K562 (cell line): ENCODE data around the gene SSU72. TPM values are rescaled to one million over a fixed set of nuclear protein-coding genes. Genes with fewer than 3 reads are reported as not detected.

Source experiments
- ELF4 ChIP-seq: fragments of 450-650 bp; formaldehyde crosslinking; IDR thresholded peaks from 2 replicates; pipeline ENCODE4 v1.4.0; 2022; ENCODE audit warnings: missing genetic modification characterization
- EP400 ChIP-seq: fragments of 450-650 bp; IDR thresholded peaks from 2 replicates; pipeline ENCODE4 v1.6.1; 2017; ENCODE audit warnings: antibody characterized with exemption, mild to moderate bottlenecking, moderate library complexity
- ETV1 ChIP-seq: fragments of 450-650 bp; conservative IDR thresholded peaks from 2 replicates; pipeline ENCODE4 v1.6.1; 2016; ENCODE audit warnings: missing genetic modification characterization, control low read depth, low read depth, missing compliant biosample characterization
- FOXP1 ChIP-seq: sonication (generic); formaldehyde crosslinking; IDR thresholded peaks from 2 replicates; pipeline ENCODE4 v1.8.0; 2022; ENCODE audit warnings: mild to moderate bottlenecking, missing genetic modification reagents
- JUN ChIP-seq, 2 experiments: sonication (generic) in 1 of 2; formaldehyde crosslinking in 1 of 2; IDR thresholded peaks; 2 replicates each; pipeline versions ENCODE4 v1.6.1 to v1.8.0; 2012 to 2022; ENCODE audit warnings: borderline replicate concordance in 2 of 2, mild to moderate bottlenecking in 2 of 2, improper control_type of control experiment in 1 of 2, low read depth in 1 of 2, low read length in 1 of 2, missing genetic modification reagents in 1 of 2
- NFRKB ChIP-seq: fragments of 450-650 bp; IDR thresholded peaks from 2 replicates; pipeline ENCODE4 v1.6.1; 2016; ENCODE audit warnings: low read depth
- PHB ChIP-seq: fragments of 250-450 bp; sonication (Bioruptor Pico); IDR thresholded peaks from 2 replicates; pipeline ENCODE4 v1.5.0; 2021
- SAP30 ChIP-seq: fragments of 200-600 bp; sonication (generic); IDR thresholded peaks from 2 replicates; pipeline ENCODE4 v1.6.1; 2012; ENCODE audit warnings: borderline replicate concordance, low read depth, mild to moderate bottlenecking, moderate library complexity, low read length, control low read depth, inconsistent platforms; ENCODE audit not compliant: insufficient read depth, poor library complexity, severe bottlenecking
- TEAD1 ChIP-seq, 2 experiments: fragments of 450-650 bp in 1 of 2; sonication (generic) in 1 of 2; formaldehyde crosslinking; IDR thresholded peaks; 2 replicates each; pipeline versions ENCODE4 v1.4.0 to v1.8.0; 2020 to 2022; ENCODE audit warnings: mild to moderate bottlenecking in 2 of 2, missing genetic modification reagents in 1 of 2
- YY1 ChIP-seq, 3 experiments: IDR thresholded peaks; 2 replicates each; pipeline ENCODE4 v1.6.1; 2011; ENCODE audit warnings: low read length in 2 of 3, mild to moderate bottlenecking in 2 of 3, moderate library complexity in 2 of 3, borderline replicate concordance in 1 of 3, control low read depth in 1 of 3, low read depth in 1 of 3; ENCODE audit not compliant: insufficient read depth in 3 of 3, insufficient replicate concordance in 2 of 3, control insufficient read depth in 1 of 3, insufficient read length in 1 of 3; ENCODE audit errors: extremely low read depth in 1 of 3
- ZNF146 ChIP-seq: IDR thresholded peaks from one replicate; pipeline ENCODE4 v1.6.1; 2018; ENCODE audit warnings: missing compliant biosample characterization; ENCODE audit not compliant: unreplicated experiment
- ZNF583 ChIP-seq: fragments of 250-450 bp; sonication (Bioruptor Pico); IDR thresholded peaks from 2 replicates; pipeline ENCODE4 v1.4.0; 2020
- polyA plus RNA-seq, 8 experiments: library from polyadenylated mRNA; depleted of rRNA in 4 of 8; stranded (reverse) in 5 of 8; unstranded in 3 of 8; fragments of >200 nt; fragmentation: Nextera tagmentation in 2 of 8; fragmentation: Illumina TruSeq in 1 of 8; extraction: Ambion mirVana in 2 of 8; extraction: Trizol in 1 of 8; gene quantifications; 2 replicates each; pipeline versions ENCODE4 v1.2.1 to v1.2.3, GENCODE V29; 2011 to 2014; ENCODE audit warnings: inconsistent platforms in 1 of 8, missing spikeins in 1 of 8
- total RNA-seq, 7 experiments: library from RNA; depleted of rRNA in 6 of 7; stranded (reverse); fragments of >200 nt in 6 of 7; fragmentation: Illumina TruSeq in 2 of 7; extraction: Trizol in 2 of 7; gene quantifications; 2 replicates each; pipeline versions ENCODE4 v1.2.1 to v1.2.3, GENCODE V29; 2011 to 2021; ENCODE audit warnings: low replicate concordance in 1 of 7
- TF ChIP-seq, protein P1 (sequence below): sonication (generic); formaldehyde crosslinking; IDR thresholded peaks from 2 replicates; pipeline ENCODE4 v1.8.1; 2022; ENCODE audit warnings: missing genetic modification reagents
- TF ChIP-seq, protein P2 (sequence below): sonication (generic); formaldehyde crosslinking; IDR thresholded peaks from 2 replicates; pipeline ENCODE4 v1.8.0; 2023; ENCODE audit warnings: missing genetic modification reagents, mild to moderate bottlenecking, borderline replicate concordance
- TF ChIP-seq, protein P3 (sequence below), 2 experiments: fragments of 450-650 bp; conservative IDR thresholded peaks; 2 replicates each; pipeline ENCODE4 v1.6.1; 2017; ENCODE audit warnings: mild to moderate bottlenecking in 2 of 2, moderate library complexity in 2 of 2

Gene SSU72
- total and polyA plus RNA-seq, 9 of the 15 experiments (the other 6 are each of a cell fraction or from before 2014, with no cell fraction given) = 70.8 to 201 (median 94.6) TPM

DNA sequence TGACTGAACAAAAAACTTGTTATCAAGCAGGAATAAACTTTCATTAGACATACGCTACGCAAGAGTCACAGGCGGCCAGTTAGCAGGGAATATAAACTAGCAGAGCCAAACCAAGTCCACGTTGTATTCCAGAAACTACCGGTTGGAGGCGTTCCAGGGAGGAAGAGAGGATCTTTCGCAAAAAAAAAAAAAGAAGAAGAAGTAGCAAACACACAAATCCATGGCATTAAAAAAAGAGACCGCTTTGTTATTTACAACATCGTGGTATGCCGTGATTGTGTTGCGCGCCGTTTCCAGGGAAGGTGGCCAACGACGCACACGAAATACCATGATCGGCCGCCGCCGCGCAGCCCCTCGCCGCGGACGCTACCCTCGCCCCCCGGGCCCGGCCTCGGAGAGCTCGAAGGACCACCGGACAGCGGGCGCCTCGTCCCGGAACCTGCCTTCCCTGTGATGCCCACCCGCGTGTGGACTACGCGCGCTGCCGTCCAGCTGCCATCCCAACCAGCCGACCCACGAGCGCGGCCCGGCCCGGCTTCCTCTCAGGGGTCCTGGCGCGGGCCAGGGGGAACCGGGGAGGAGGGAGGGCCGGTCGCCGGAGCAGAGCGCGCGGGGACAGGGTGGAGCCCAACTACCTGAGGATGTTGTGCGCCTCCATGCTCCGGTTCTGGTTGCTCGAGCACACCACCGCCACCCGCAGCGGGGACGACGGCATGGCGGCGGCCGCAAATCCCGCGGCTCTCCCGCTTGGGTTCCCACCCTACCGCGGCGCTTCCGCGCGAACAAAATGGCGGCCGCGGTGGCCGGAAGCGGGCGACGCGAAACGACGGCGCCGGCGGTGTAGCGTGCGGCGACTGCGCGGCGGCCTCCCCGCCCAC lies 581 bp downstream of the SSU72 start (continued):
- TF ChIP-seq, protein P1, sequence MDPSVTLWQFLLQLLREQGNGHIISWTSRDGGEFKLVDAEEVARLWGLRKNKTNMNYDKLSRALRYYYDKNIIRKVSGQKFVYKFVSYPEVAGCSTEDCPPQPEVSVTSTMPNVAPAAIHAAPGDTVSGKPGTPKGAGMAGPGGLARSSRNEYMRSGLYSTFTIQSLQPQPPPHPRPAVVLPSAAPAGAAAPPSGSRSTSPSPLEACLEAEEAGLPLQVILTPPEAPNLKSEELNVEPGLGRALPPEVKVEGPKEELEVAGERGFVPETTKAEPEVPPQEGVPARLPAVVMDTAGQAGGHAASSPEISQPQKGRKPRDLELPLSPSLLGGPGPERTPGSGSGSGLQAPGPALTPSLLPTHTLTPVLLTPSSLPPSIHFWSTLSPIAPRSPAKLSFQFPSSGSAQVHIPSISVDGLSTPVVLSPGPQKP (CRISPR knock-in tag) = peak; percentile 78; the same call in 1 of the 2 replicates
- peak; percentile 17 for TF ChIP-seq ZNF146
- TF ChIP-seq PHB (CRISPR knock-in tag) = peak; percentile 82; the same call in 1 of the 2 replicates
- TF ChIP-seq YY1 (IDR thresholded peaks at IDR 0.05; ENCODE audit: borderline replicate concordance in 1 of 3, control insufficient read depth in 1 of 3, extremely low read depth in 1 of 3, insufficient read depth in 3 of 3, insufficient read length in 1 of 3, insufficient replicate concordance in 2 of 3, low read depth in 1 of 3, low read length in 2 of 3) = peak; percentile 94 to 98 (median 96)
- TF ChIP-seq ETV1 (tag) = peak; percentile 33
- no peak for TF ChIP-seq JUN (IDR thresholded peaks at IDR 0.05; ENCODE audit: borderline replicate concordance, low read depth, low read length)
- TF ChIP-seq JUN (CRISPR knock-in tag; IDR thresholded peaks at IDR 0.05; ENCODE audit: borderline replicate concordance) = peak; percentile 62; the same call in 1 of the 2 replicates
- TF ChIP-seq EP400 = peak; percentile 85; the same call in 1 of the 2 replicates
- TF ChIP-seq ELF4 (CRISPR knock-in tag) = 0 out of 2 replicates have a peak, but pooled peaks have one; percentile 4
- peak in 1 of 2 experiments; percentile 30; a peak in 2 of 4 replicates for TF ChIP-seq TEAD1 (CRISPR knock-in tag; IDR thresholded peaks at IDR 0.05)
- TF ChIP-seq, protein P2, sequence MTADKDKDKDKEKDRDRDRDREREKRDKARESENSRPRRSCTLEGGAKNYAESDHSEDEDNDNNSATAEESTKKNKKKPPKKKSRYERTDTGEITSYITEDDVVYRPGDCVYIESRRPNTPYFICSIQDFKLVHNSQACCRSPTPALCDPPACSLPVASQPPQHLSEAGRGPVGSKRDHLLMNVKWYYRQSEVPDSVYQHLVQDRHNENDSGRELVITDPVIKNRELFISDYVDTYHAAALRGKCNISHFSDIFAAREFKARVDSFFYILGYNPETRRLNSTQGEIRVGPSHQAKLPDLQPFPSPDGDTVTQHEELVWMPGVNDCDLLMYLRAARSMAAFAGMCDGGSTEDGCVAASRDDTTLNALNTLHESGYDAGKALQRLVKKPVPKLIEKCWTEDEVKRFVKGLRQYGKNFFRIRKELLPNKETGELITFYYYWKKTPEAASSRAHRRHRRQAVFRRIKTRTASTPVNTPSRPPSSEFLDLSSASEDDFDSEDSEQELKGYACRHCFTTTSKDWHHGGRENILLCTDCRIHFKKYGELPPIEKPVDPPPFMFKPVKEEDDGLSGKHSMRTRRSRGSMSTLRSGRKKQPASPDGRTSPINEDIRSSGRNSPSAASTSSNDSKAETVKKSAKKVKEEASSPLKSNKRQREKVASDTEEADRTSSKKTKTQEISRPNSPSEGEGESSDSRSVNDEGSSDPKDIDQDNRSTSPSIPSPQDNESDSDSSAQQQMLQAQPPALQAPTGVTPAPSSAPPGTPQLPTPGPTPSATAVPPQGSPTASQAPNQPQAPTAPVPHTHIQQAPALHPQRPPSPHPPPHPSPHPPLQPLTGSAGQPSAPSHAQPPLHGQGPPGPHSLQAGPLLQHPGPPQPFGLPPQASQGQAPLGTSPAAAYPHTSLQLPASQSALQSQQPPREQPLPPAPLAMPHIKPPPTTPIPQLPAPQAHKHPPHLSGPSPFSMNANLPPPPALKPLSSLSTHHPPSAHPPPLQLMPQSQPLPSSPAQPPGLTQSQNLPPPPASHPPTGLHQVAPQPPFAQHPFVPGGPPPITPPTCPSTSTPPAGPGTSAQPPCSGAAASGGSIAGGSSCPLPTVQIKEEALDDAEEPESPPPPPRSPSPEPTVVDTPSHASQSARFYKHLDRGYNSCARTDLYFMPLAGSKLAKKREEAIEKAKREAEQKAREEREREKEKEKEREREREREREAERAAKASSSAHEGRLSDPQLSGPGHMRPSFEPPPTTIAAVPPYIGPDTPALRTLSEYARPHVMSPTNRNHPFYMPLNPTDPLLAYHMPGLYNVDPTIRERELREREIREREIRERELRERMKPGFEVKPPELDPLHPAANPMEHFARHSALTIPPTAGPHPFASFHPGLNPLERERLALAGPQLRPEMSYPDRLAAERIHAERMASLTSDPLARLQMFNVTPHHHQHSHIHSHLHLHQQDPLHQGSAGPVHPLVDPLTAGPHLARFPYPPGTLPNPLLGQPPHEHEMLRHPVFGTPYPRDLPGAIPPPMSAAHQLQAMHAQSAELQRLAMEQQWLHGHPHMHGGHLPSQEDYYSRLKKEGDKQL (CRISPR knock-in tag) = 0 out of 2 replicates have a peak, but pooled peaks have one; percentile 37
- peak; percentile 34; the same call in 1 of the 2 replicates for TF ChIP-seq NFRKB
- TF ChIP-seq SAP30 = peak; percentile 87
- TF ChIP-seq, protein P3, sequence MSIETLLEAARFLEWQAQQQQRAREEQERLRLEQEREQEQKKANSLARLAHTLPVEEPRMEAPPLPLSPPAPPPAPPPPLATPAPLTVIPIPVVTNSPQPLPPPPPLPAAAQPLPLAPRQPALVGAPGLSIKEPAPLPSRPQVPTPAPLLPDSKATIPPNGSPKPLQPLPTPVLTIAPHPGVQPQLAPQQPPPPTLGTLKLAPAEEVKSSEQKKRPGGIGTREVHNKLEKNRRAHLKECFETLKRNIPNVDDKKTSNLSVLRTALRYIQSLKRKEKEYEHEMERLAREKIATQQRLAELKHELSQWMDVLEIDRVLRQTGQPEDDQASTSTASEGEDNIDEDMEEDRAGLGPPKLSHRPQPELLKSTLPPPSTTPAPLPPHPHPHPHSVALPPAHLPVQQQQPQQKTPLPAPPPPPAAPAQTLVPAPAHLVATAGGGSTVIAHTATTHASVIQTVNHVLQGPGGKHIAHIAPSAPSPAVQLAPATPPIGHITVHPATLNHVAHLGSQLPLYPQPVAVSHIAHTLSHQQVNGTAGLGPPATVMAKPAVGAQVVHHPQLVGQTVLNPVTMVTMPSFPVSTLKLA (conservative IDR thresholded peaks at IDR 0.05) = peak in 1 of 2 experiments; percentile 58; a peak in 3 of 4 replicates
- 0 out of 2 replicates have a peak, but pooled peaks have one; percentile 0 for TF ChIP-seq FOXP1 (CRISPR knock-in tag)
- no peak for TF ChIP-seq ZNF583
